HG03039 (cell line): Measurements from ENCODE around the gene MFSD2A.
"Not testable (repeated sequence)": the region's sequence is repeated elsewhere in the genome, so short reads cannot be mapped to it uniquely, and the experiment has no call there.

Source experiments
- ATAC-seq: cut with Tn5 transposase; IDR thresholded peaks from one replicate; pipeline ENCODE4 v1.9.1; 2021; ENCODE audit warnings: mild to moderate bottlenecking, moderate library complexity; ENCODE audit not compliant: unreplicated experiment

MFSD2A gene

GRCh38 chr1:39954870-39955546 is at the start of gene MFSD2A:
TSS of gene MFSD2A (plus strand) at chr1:39955145. CDS start at chr1:39955293, 148 bp downstream.
- ATAC-seq = peak; percentile 72

- no peak for ATAC-seq
Observed at GRCh38 chr1:39905172-39905571, 49.8 kb upstream of the MFSD2A start.

DNA sequence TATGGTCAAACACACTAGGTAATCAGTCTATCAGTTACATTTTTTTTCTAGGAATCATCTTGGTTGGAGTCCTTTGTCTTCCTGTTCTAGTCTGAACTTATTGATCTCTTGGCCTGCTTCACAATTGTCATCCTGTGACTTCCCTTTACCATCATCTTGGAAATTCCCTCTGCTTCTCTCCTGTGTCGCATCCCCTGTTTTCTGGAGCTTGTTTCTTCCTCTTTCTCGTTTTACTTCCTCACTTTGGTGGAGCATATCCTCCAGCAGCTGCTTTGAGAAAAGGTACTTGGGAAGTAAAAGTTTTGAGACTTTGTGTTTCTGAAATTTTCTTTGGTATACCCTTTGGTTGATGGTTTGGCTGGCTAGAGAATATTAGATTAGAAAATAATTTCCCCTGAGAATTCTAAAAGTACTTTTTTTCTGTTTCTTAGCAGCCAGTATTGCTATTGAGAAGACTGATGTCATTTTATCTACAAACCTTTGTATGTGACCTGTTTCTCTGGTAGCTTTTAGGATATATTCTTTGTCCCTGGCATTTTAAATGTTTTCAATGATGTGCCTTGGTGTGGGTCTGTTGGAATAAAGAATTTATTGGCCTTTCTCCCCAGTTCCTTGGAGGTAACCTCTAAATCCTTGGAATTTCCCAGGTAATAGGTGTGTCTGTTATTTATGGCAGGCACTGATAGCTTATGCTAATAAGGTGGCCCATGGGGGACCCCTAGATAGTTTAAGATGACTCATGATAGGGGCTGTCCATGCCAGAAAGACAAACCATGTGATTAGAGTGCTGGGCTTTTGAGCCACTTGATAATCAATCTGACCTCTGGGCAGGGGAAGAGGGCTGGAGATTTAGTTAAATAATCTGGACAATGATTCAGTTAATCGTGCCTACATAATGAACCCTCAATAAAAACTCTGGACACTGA is 47.2 kb upstream of the MFSD2A start:
- no peak for ATAC-seq

- no peak for ATAC-seq
Observed at GRCh38 chr1:39908534-39908933, 46.4 kb upstream of the MFSD2A start.

- ATAC-seq = no peak
Observed at GRCh38 chr1:39910263-39910662, 44.7 kb upstream of the MFSD2A start.

- not testable (repeated sequence) for ATAC-seq
Observed at GRCh38 chr1:39913136-39913535, 41.8 kb upstream of the MFSD2A start.

GRCh38 chr1:39915499-39916129 is 39.3 kb upstream of the MFSD2A start:
- ATAC-seq = no peak

- no peak for ATAC-seq
Observed at GRCh38 chr1:39917825-39918224, 37.1 kb upstream of the MFSD2A start.

GRCh38 chr1:39919545-39919944 is 35.4 kb upstream of the MFSD2A start:
- no peak for ATAC-seq

- ATAC-seq = no peak
Observed at GRCh38 chr1:39922251-39922688, 32.7 kb upstream of the MFSD2A start.

GRCh38 chr1:39925721-39926342 is 29.1 kb upstream of the MFSD2A start:
- no peak for ATAC-seq

GRCh38 chr1:39926343-39926793 is 28.6 kb upstream of the MFSD2A start:
- ATAC-seq = no peak

- no peak for ATAC-seq
Observed at GRCh38 chr1:39926820-39927219, 28.1 kb upstream of the MFSD2A start.

GRCh38 chr1:39927538-39927937 is 27.4 kb upstream of the MFSD2A start:
- no peak for ATAC-seq

- no peak for ATAC-seq
Observed at GRCh38 chr1:39928809-39929587, 25.9 kb upstream of the MFSD2A start.

DNA sequence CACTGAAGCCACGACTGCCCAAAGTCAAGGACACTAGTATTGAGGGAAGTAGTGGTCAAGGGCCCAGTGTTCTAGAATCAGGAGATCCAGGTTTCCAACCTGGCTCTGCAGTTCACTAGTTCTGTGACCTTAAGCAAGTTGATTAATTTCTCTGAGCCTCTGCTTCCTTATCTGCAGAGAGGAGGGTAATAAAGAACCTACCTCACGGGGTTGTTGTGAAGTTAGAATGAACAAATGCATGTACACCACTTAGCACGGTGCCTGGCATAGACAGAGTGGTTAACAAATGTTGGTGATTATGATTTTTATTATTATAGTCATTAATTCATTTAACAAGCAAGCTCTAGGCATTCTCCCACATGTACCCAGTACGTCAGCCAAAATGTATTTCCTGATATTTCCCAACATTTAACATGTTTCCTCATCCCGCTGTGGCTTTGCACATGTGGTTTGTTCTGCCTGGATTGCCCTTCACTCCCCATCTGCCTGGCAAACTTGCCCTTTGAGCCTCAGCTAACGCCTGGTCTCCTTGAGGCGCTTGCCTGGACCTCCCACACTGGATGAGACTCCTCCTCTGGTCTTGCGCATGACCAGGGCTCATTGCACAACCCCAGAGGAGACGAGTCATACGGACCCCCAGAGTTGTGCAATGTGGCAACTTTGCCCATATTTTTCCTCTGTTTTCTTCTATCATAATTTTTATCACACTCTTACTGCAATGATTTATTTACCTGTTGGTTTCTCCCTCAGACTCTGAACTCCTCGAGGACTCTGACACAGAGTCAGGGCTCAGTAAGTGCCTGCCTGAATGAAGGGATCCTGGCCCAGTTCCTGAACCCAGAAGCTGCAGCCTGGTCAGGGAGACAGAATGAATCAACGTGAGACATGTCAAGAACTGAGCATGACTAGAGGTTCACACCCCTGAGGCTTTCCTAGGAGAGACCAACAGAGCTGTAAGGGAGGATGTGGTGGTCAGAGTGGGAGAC is 20.7 kb upstream of the MFSD2A start:
- ATAC-seq = no peak

DNA sequence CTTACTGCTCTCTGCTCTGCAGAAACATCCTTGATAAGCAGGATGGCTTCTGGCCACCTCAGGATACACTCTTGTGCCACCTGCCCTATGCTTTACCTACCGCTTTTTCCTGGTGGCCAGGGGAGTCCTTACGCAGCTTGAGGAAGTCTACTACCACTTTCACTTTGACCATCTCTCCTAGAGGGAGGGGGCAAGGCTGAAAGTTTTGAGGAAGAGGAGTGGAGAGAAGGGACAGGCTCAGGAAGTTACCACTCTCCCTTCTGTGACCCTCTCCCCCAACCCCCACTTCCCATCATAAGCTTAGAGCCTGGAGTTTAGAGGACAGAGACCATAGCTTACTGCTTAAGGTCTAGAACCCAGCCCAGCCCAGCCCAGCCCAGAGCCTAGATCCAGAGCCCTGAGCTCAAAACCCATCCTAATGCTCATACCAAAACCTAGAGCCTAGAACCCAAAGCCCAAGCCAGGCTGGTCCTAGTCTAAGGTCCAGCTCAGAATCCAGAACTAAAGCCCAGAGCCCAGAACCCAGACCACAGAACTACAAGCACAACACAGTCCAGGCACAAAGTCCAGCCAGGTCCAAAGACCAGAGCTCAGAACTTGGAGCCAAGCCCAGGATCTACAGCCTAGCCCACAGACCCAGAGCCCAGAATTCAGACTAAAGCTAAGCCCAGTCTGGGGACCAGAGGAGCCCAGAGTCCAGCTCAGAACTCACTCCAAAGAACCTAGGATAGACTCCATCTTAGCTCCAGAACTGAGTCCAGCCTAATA is 18.0 kb upstream of the MFSD2A start:
- no peak for ATAC-seq

GRCh38 chr1:39938856-39939255 is 16.1 kb upstream of the MFSD2A start:
- no peak for ATAC-seq
